ENCODE measurements around the gene CRHR2. TPM values are rescaled to one million over a fixed set of nuclear protein-coding genes. Genes with fewer than 3 reads are reported as not detected.
"Not testable (repeated sequence)": the region's sequence is repeated elsewhere in the genome, so short reads cannot be mapped to it uniquely, and the experiment has no call there.

CRHR2 gene
- total RNA-seq, 1 experiment from 2014 or later = not detected

DNA sequence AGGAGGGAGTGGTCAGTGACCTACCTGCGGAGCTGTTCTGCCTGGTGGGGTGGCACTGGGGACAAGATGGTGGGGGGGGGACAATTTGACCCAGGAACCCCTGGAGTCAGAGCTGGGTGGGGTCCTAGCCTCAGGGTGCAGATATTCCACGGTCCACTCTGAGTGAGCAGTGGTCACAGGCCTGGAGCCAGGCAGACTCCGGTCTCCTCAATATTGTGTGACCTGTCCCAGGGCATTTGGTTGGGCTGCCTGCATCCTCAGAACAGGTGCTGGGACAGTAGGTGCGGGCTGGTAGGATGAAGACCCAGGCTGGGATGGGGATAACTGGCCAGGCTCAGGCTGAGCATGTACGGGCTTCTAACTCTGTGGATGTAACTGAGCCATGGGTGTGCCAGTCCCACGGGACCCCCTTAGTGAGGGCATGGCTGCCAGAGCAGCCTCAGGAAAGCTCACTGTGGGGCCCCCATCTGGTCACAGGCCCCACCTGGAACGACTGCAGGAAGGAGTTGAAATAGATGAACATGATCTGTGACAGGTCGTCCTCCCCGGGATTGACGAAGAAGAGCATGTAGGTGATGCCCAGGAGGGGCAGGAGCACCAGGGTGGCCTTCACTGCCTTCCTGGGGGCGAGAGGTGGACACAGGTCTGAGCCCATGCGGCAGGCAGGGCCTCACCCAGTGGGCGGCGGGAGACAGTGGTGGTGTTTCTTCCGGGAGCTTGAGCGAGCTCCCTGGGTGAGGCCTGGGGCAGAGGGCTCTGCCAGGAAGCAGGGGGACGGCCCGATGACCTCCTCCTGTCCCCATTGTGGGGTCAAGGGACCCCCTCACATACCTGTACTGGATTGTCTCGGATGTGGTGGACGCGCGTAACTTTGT, 26.9 kb downstream of the CRHR2 start:
- DNase-seq (ENCODE audit: low read depth) = no peak

DNA sequence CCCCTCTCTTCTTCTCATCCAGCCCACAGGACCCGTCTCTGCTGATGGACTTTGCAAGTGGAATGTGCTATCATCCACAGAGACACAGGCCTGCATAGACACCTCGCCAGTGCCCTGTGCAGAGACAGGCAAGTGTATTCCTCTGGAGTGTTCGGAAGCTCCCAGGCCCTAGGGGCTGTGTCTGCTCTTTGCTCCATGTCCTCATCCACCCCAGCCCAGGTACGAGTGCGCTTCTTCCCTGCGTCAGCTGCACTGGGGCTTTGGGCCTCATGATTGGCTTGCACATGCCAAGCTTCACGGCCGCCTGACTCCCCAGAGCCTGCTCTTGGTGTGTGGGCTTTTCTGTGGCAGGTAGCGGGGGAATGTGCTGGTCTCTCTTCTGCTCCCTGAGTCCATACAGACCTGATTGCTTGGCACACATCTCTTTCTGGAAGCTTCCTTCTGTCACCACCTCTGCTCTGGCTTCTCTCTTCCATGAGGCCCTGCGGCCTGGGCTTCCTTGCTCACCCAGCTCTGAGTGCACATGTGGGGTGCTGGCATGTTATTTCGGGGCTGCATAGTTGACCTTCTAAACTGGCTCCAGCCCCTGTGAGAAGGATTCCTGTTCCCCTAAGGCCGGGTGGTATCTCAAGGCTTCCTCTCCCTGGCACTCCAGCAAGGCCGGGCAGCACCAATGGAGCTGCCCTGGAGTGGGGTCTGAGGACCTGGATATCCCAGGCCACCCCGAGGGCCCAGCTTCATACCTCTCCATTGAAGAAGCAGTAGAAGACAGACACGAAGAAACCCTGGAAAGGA, 27.8 kb downstream of the CRHR2 start:
- DNase-seq (ENCODE audit: low read depth) = no peak

DNA sequence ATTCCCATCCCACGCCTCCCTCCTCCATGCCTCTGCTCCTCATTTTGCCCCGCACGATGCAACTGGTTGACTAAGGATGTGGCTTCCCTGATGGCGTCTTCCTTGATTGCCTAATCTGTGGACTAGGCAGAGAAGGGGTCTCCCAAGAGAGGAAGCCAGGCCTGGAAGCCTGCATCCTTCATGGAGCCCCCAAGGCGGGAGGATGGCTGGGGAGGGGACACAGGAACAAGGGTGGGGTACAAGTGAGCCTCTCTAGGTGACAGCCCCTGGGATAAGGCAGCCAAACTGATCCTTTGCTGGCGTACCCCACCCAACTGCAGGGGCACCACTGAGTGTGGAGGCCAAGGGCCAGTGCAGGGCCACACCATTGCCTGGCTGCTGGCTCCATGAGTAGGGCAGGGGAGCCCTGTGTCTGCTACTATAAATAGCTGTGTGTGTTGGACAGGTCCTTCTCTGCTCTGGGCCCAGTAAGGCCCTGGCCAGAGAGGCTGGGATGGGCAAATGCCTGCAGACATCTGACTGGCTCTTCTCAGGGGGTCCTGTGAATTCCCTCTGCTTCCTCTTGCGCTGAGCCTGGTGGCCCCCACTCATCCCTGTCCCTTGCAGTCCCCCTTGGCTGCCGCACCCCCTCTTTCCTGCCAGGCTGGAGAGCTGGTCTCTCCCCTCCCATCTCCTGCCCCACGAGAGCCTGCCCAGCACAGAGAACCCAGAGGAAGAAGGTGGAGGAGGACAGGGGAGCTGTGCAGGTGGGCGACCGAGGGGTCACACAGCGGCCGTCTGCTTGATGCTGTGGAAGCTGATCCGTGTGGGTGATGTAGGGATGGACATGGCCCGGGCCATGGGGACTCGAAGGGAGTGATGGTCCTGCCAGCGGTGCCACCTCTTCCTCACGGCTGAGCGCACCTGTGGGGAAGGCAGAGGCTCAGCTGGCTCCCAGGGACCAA, 29.3 kb downstream of the CRHR2 start:
- DNase-seq (ENCODE audit: low read depth) = no peak

GRCh38 chr7:30652132-30652531, 30.1 kb downstream of the CRHR2 start:
- no peak for DNase-seq (ENCODE audit: low read depth)

DNA sequence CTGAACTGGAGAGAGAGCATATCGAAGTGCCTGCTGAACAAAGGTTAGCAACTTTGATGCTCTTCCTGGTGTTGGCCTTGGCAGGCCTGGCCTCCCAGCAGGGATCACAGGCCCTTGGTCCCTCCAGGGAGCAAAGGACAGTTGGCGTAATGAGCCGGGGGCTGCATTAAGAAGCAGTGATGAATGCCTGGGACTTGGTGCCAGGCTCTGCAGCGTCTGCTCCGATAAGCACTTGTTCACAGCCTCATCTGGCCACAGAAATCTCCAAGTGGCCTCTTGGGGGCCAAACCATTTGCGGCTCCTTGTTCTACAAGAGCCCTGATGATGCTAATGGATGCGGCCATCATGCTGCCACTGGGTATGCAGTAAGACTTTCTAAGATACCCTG, 31.8 kb downstream of the CRHR2 start:
- no peak for DNase-seq (ENCODE audit: low read depth)

GRCh38 chr7:30649717-30650420, 32.4 kb downstream of the CRHR2 start:
- DNase-seq (ENCODE audit: low read depth) = no peak

GRCh38 chr7:30648744-30649540, 33.3 kb downstream of the CRHR2 start:
- DNase-seq (ENCODE audit: low read depth) = no peak

GRCh38 chr7:30647589-30648364, 34.5 kb downstream of the CRHR2 start:
- DNase-seq (ENCODE audit: low read depth) = no peak

DNA sequence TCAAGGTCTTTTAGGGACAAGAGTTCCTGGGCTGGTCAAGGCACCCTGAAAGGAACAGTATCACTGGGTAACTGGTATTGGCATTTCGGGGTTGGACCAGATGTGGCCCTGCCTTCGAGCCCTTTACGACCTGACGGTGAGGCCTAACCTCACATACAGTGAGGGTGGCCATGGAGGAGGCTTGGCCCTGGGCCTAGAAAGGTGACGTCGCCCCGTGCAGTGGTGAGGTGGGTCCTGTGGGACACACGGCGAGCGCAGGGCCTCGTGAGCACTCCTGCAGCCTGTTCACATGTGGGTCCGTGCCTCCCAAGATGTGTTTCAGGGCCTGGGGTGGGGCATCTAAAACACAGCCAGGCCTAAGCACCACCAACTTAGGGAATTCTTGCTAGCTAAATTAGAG, 36.1 kb downstream of the CRHR2 start:
- DNase-seq (ENCODE audit: low read depth) = no peak

DNA sequence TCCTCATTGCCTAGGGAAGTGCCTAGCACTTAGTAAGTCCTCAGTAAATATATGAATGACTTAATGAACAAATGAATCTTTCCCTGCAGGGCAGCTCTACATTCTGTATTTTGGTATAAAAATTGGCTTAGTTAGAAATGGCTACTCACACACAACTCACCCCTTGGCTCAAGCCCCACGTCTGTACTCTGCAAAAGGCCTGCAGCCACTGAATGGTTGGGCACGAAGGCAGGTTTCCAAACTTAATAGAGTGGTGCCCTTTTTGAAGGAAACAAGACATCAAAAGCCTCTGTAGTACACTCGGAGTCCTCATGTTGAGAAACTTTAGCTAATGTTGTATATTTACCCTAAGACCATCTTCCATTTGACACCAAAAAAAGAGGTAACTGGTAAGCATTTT, 36.6 kb downstream of the CRHR2 start:
- no peak for DNase-seq (ENCODE audit: low read depth)

DNA sequence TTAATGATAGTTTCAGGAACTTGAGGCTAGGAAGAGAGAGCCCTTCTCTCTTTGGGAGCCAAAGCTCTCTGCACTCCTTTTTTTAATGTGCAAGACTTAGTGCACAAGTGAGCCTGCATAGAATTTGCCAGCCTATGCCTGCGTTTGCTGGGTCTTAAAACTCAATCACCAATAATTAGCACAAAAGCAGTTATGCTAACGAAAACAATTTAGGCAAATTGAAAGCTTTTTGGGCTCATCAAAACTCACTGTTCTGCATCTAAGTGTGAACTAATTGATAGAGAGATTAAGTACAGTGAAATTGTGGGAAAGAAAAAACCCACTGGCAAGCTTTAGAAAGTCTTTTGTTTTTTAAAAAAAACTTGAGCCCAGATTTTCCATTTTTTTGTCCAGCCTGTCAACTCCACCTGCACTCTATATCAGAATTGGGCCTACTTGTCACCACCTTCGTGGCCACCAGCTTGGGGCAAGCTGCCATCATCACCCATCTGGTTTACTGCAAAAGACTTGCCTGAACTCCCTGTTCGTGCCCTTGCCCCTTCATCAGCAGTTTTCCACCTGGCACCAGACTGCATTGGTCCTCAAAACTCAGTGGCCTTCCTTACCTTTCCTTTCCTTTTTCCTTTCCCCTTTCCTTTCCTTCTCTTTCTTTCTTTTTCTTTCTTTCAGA, 37.8 kb downstream of the CRHR2 start:
- DNase-seq (ENCODE audit: low read depth) = no peak

DNA sequence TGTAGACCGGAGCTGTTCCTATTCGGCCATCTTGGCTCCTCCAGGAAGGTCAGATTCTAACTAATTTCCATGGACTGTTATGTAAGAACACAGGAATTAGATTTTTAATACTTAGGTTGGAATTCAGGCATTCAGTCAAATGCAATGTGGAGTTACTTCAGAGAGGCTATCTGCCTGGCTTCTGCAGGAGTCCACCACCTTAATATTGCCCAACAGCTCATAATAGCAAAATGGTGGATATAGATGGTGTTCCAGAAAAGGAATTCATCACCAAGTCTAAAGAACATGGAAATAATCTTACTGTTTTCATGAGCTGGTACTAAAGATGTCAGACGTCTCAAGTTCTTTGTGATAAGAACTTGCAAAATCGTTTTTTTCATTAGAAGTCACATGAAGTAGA, 39.5 kb downstream of the CRHR2 start:
- no peak for DNase-seq (ENCODE audit: low read depth)

- not testable (repeated sequence) for DNase-seq (ENCODE audit: low read depth)
Measured at GRCh38 chr7:30642322-30642721, 39.9 kb downstream of the CRHR2 start.

DNA sequence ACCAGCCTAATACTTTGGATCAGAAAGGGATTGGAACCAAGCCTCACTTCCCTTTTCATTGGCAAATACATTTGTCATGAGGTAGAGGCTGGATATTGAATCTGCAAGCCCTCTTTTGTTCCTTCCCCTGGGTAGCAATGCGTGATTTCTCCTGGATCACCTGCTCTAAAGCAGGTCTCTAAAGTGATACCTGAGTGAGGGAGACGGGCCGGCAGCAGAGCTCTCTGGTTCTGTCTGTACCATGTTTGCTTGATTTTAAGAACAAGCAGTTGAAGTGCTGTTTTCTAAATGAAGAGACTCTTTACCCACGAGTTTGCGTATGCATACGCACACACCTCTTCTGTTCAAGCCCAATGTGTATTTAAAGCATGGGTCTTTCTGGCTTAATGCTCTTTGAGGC, 46.5 kb downstream of the CRHR2 start:
- no peak for DNase-seq (ENCODE audit: low read depth)

- DNase-seq (ENCODE audit: low read depth) = no peak
Measured at GRCh38 chr7:30634634-30635201, 47.5 kb downstream of the CRHR2 start.

DNA sequence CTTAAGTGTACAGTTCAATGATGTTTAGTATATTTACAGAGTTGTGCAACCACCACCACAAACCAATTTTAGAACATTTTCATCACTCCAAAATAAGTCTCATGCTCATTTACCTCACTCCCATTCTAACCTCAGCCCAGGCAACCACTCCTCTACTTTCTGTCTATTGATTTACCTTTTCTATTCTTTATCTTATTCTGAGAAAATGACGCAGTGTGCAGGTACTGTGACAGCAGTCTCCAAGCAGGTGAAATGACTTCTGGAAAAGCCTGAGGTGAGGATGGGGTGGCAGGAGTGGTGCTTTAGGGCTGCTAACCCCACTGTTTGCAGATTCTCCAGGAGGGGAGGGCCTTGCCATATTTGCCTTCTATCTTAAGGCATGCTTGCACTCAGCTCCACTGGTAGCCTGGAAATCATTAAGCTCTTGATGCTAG, 48.0 kb downstream of the CRHR2 start:
- no peak for DNase-seq (ENCODE audit: low read depth)

- no peak for DNase-seq (ENCODE audit: low read depth)
Measured at GRCh38 chr7:30633223-30633622, 49.0 kb downstream of the CRHR2 start.

DNA sequence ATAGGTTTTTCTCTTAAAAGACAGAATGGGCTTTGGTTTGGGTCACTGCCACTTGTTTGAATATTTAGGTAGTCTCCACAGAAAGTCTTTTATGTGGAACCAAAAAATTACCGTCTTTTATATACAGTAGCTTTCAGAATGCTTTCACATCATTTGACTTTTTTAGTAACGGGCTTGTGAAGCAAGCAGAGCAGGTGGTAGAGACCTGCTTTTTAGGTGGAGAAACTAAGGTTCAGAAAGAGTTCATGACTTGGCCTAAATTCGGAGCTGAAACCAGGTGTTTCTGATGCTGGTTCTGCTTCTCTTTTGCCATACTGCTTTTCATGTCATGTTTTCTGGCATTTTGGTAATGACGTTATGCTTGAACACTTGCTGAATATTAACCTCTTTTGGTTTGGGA, 51.3 kb downstream of the CRHR2 start:
- DNase-seq (ENCODE audit: low read depth) = no peak

GRCh38 chr7:30627026-30627425, 55.2 kb downstream of the CRHR2 start:
- DNase-seq (ENCODE audit: low read depth) = no peak
